PFSK-1 (cell line): ENCODE results near the gene PAIP1.

Source experiments
- FOXP2 ChIP-seq: optimal IDR thresholded peaks from 2 replicates; pipeline ENCODE3; 2011; ENCODE audit warnings: borderline replicate concordance, control low read depth, inconsistent platforms; ENCODE audit not compliant: insufficient read depth; ENCODE audit errors: extremely low read length, extremely low read depth
- POLR2AphosphoS5 ChIP-seq: IDR thresholded peaks from 2 replicates; pipeline ENCODE4 v1.6.1; 2012; ENCODE audit warnings: low read depth, mild to moderate bottlenecking, control low read depth, low read length, moderate library complexity
- SIN3A ChIP-seq: IDR thresholded peaks from 2 replicates; pipeline ENCODE4 v1.6.1; 2012; ENCODE audit warnings: mild to moderate bottlenecking, low read length, moderate library complexity, borderline replicate concordance; ENCODE audit not compliant: insufficient read depth
- TAF1 ChIP-seq: IDR thresholded peaks from 2 replicates; pipeline ENCODE4 v1.6.1; 2012; ENCODE audit warnings: low read length, control low read depth, borderline replicate concordance; ENCODE audit not compliant: insufficient read depth
- TF ChIP-seq, protein P1 (sequence below), 2 experiments: IDR thresholded peaks; 2 replicates each; pipeline versions ENCODE4 v1.6.1 to v1.8.0; 2011 to 2012; ENCODE audit warnings: low read depth in 2 of 2, low read length in 2 of 2, control low read depth in 1 of 2, inconsistent platforms in 1 of 2, mild to moderate bottlenecking in 1 of 2, moderate library complexity in 1 of 2; ENCODE audit not compliant: insufficient read depth in 1 of 2

DNA sequence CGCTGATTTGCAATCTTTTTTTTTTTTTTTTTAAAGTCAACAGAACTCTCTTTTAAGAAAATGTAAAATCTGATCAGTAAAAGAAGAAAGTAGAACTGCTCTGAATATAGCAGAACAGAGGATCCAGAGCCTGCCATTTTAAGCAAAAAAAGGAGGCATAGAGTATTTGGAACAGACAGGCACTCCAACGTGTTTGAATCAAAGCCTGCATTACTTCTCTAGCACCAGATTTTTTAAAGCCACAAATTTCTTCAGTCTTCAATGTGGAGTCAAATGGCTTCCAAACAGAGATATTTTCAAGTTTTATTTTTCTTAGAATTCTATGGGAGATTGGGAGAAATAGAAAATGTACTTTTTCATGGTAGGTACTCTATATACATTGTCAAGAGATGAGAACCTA is 5.1 kb downstream of the PAIP1 start:
- TF ChIP-seq FOXP2 (no peak), POLR2AphosphoS5 (no peak), TAF1 (no peak), SIN3A (no peak)
- TF ChIP-seq, protein P1, sequence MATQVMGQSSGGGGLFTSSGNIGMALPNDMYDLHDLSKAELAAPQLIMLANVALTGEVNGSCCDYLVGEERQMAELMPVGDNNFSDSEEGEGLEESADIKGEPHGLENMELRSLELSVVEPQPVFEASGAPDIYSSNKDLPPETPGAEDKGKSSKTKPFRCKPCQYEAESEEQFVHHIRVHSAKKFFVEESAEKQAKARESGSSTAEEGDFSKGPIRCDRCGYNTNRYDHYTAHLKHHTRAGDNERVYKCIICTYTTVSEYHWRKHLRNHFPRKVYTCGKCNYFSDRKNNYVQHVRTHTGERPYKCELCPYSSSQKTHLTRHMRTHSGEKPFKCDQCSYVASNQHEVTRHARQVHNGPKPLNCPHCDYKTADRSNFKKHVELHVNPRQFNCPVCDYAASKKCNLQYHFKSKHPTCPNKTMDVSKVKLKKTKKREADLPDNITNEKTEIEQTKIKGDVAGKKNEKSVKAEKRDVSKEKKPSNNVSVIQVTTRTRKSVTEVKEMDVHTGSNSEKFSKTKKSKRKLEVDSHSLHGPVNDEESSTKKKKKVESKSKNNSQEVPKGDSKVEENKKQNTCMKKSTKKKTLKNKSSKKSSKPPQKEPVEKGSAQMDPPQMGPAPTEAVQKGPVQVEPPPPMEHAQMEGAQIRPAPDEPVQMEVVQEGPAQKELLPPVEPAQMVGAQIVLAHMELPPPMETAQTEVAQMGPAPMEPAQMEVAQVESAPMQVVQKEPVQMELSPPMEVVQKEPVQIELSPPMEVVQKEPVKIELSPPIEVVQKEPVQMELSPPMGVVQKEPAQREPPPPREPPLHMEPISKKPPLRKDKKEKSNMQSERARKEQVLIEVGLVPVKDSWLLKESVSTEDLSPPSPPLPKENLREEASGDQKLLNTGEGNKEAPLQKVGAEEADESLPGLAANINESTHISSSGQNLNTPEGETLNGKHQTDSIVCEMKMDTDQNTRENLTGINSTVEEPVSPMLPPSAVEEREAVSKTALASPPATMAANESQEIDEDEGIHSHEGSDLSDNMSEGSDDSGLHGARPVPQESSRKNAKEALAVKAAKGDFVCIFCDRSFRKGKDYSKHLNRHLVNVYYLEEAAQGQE (IDR thresholded peaks at IDR 0.05; ENCODE audit: insufficient read depth in 1 of 2, low read depth in 2 of 2, low read length in 2 of 2), result no peak
